Measurements from ENCODE around the gene PPM1M. TPM values are rescaled to one million over a fixed set of nuclear protein-coding genes. Genes with fewer than 3 reads are reported as not detected.

The PPM1M gene
- total RNA-seq (2014; rRNA removed) = 8.5 and 12.4 TPM in 2 replicates
- Bru-seq, nascent RNA = percentile 67 among the genes with signal in this experiment
- percentile 61 among the genes with signal in this experiment for BruChase-seq, experiment 1, labeled RNA remaining after a 6-hour chase
- percentile 66 among the genes with signal in this experiment for BruChase-seq, experiment 2, labeled RNA remaining after a 2-hour chase
- long read RNA-seq, transcript PPM1M-202 (10 exons, 2,193 nt) = major isoform, 40 of 89 reads
- long read RNA-seq, partial matches to known transcripts = 16 of 89 reads
- long read RNA-seq, other reads (novel, unspliced or antisense) = 31 of 89 reads

- Histone ChIP-seq H3K79me2 (ENCODE audit: low read length) (no peaks in the 10 kb centered on the region), H4K20me1 (ENCODE audit: low read length) (no peaks in the 10 kb centered on the region), H3K9ac (ENCODE audit: low read length) (peak within 1 kb of the TSS; percentile 43), H3K9me2 (replicated peaks; ENCODE audit: low read length) (no peaks in the 10 kb centered on the region), H3K27ac (ENCODE audit: low read length) (no peak within 1 kb of the TSS), H3K9me3 (ENCODE audit: low read length) (no peaks in the 10 kb centered on the region), H3K27me3 (ENCODE audit: low read length) (no peaks in the 10 kb centered on the region), H3K4me3 (ENCODE audit: low read length) (peak within 1 kb of the TSS; percentile 76), H2AFZ (ENCODE audit: low read length) (peak within 1 kb of the TSS; percentile 86), H3K4me2 (ENCODE audit: low read length) (peak within 1 kb of the TSS; percentile 88), H3K36me3 (ENCODE audit: low read depth, low read length) (peaks cover 2% of the 10 kb centered on the region; the same call in 1 of the 2 replicates), H3F3A (ENCODE audit: low read length, unreplicated experiment) (peaks cover 4% of the 10 kb centered on the region), H3K4me1 (ENCODE audit: insufficient read depth, low read length) (peaks cover 31% of the 10 kb centered on the region)
- intact Hi-C loops (cut with micrococcal nuclease) = no loop called here
- ChIA-PET CTCF (interaction anchor here (0.6 to 1.0 kb wide), 3 partner anchors 33 to 192 kb away, joined by 3 to 4 read pairs (median 3); partner anchors contain the start of gene WDR82), POLR2A (ENCODE audit: unreplicated experiment) (interaction anchor here (0.5 to 1.0 kb wide), 6 partner anchors 29 to 745 kb away, joined by 3 to 35 read pairs (median 4); partner anchors contain the start of gene POC1A)
- TSS peak; percentile 50 for BruUV-seq (replicated peaks)
- peak; percentile 54 for ATAC-seq
- no peak for TF ChIP-seq CTCF (conservative IDR thresholded peaks at IDR 0.05; ENCODE audit: low read depth, low read length)
- TF ChIP-seq EZH2phosphoT487 (IDR thresholded peaks at IDR 0.05; ENCODE audit: borderline replicate concordance, low read length) = peak; percentile 89
- DNase-seq = peak; percentile 62
These were observed at the start of gene PPM1M for GRCh38 chr3:52245322-52246263. TSS of gene PPM1M (plus strand) at chr3:52245759. CDS start at chr3:52245825, 66 bp downstream.

GRCh38 chr3:52195823-52196331, 49.7 kb upstream of the PPM1M start:
- Histone ChIP-seq H2AFZ (ENCODE audit: low read length) (no peak overlapping the region), H3K27me3 (ENCODE audit: low read length) (no peaks in the 10 kb centered on the region), H3K9ac (ENCODE audit: low read length) (no peak overlapping the region), H3K9me3 (ENCODE audit: low read length) (no peaks in the 10 kb centered on the region), H3K4me1 (ENCODE audit: insufficient read depth, low read length) (peaks cover 42% of the 10 kb centered on the region), H3K79me2 (ENCODE audit: low read length) (peaks cover 28% of the 10 kb centered on the region), H3K4me2 (ENCODE audit: low read length) (no peak overlapping the region), H3K4me3 (ENCODE audit: low read length) (no peak overlapping the region), H3K27ac (ENCODE audit: low read length) (no peak overlapping the region), H3K36me3 (ENCODE audit: low read depth, low read length) (peaks cover 7% of the 10 kb centered on the region), H3F3A (ENCODE audit: low read length, unreplicated experiment) (no peaks in the 10 kb centered on the region), H4K20me1 (ENCODE audit: low read length) (peaks cover 11% of the 10 kb centered on the region; the same call in 1 of the 2 replicates), H3K9me2 (replicated peaks; ENCODE audit: low read length) (no peaks in the 10 kb centered on the region)
- TF ChIP-seq CTCF (conservative IDR thresholded peaks at IDR 0.05; ENCODE audit: low read depth, low read length) (no peak), EZH2phosphoT487 (IDR thresholded peaks at IDR 0.05; ENCODE audit: borderline replicate concordance, low read length) (no peak), EZH2 (IDR thresholded peaks at IDR 0.05; ENCODE audit: low read length, unreplicated experiment) (no peak)
- intact Hi-C loops (cut with micrococcal nuclease) = no loop called here
- BruUV-seq (replicated peaks) = no TSS peak
- ChIA-PET CTCF (no interaction called here), POLR2A (ENCODE audit: unreplicated experiment) (no interaction called here)
- DNase-seq (peak; percentile 44), ATAC-seq (no peak)
